Right renal pelvis (tissue), 4 donors: Measurements from ENCODE around the gene SLC35F6. TPM values are rescaled to one million over a fixed set of nuclear protein-coding genes. Genes with fewer than 3 reads are reported as not detected.
A peak's percentile ranks its signal among the peaks of the same experiment; 100 is the strongest.
"Not testable (repeated sequence)": the region's sequence is repeated elsewhere in the genome, so short reads cannot be mapped to it uniquely, and the experiment has no call there.

Experiments
- DNase-seq, 4 donors: peaks; one replicate each; pipeline ENCODE4 v3.0.0-alpha.2; 2013; ENCODE audit warnings: low read depth in 4 of 4, low spot score in 3 of 4, missing footprints in 1 of 4
- polyA plus RNA-seq, 4 donors: library from polyadenylated mRNA; unstranded; fragments of 120-200 nt; gene quantifications; one replicate each; pipeline ENCODE4 v1.2.1, GENCODE V29; 2013; ENCODE audit not compliant: insufficient read length in 4 of 4

The SLC35F6 gene
- polyA plus RNA-seq, 4 donors = 16.0 to 17.6 (median 16.1) TPM

GRCh38 chr2:26730549-26731344 is 33.3 kb upstream of the SLC35F6 start:
- no peak for DNase-seq

- no peak for DNase-seq
Measured at GRCh38 chr2:26731714-26732113, 32.4 kb upstream of the SLC35F6 start.

GRCh38 chr2:26732446-26732845 is 31.6 kb upstream of the SLC35F6 start:
- no peak for DNase-seq

- DNase-seq = no peak
Measured at GRCh38 chr2:26733413-26733812, 30.7 kb upstream of the SLC35F6 start.

GRCh38 chr2:26735097-26735496 is 29.0 kb upstream of the SLC35F6 start:
- no peak for DNase-seq

GRCh38 chr2:26735883-26736588 is 28.0 kb upstream of the SLC35F6 start:
- no peak for DNase-seq

- DNase-seq = no peak
Measured at GRCh38 chr2:26737221-26737620, 26.9 kb upstream of the SLC35F6 start.

- DNase-seq = no peak
Measured at GRCh38 chr2:26738481-26738880, 25.6 kb upstream of the SLC35F6 start.

- no peak for DNase-seq
Measured at GRCh38 chr2:26739514-26739913, 24.6 kb upstream of the SLC35F6 start.

- DNase-seq = no peak
Measured at GRCh38 chr2:26740346-26740745, 23.7 kb upstream of the SLC35F6 start.

GRCh38 chr2:26740890-26741302 is 23.2 kb upstream of the SLC35F6 start:
- DNase-seq = no peak

- DNase-seq = no peak
Measured at GRCh38 chr2:26742048-26742770, 21.9 kb upstream of the SLC35F6 start.

GRCh38 chr2:26743852-26744251 is 20.2 kb upstream of the SLC35F6 start:
- no peak for DNase-seq

GRCh38 chr2:26744953-26745352 is 19.1 kb upstream of the SLC35F6 start:
- DNase-seq = no peak

GRCh38 chr2:26745609-26746327 is 18.3 kb upstream of the SLC35F6 start:
- peak; percentile 62 to 73 (median 70) for DNase-seq

GRCh38 chr2:26746934-26747333 is 17.1 kb upstream of the SLC35F6 start:
- DNase-seq = no peak

- DNase-seq = not testable (repeated sequence)
Measured at GRCh38 chr2:26749787-26750420, 14.2 kb upstream of the SLC35F6 start.

GRCh38 chr2:26750467-26750866 is 13.6 kb upstream of the SLC35F6 start:
- DNase-seq = not testable (repeated sequence)

GRCh38 chr2:26752656-26753055 is 11.4 kb upstream of the SLC35F6 start:
- DNase-seq = no peak

GRCh38 chr2:26754539-26754938 is 9.5 kb upstream of the SLC35F6 start:
- DNase-seq = no peak
